T-helper 17 cell (primary cell): ENCODE data around the gene CDCP1. TPM values are rescaled to one million over a fixed set of nuclear protein-coding genes. Genes with fewer than 3 reads are reported as not detected.

ENCODE experiments used
- ATAC-seq: fragments of 150-1000 bp; cut with Tn5 transposase; 2 replicates; pipeline ENCODE4 v1.10.0; 2021; ENCODE audit warnings: mild to moderate bottlenecking, moderate library complexity
- DNase-seq, 3 donors: peaks; one replicate each; pipeline versions ENCODE4 v3.0.0 to v3.0.0-alpha.2; 2020 to 2021
- H3K9me3 ChIP-seq: one replicate; pipeline ENCODE4 v1.7.0; 2013; ENCODE audit warnings: low read length, mild to moderate bottlenecking; ENCODE audit not compliant: control insufficient read depth, poor library complexity, severe bottlenecking
- H3K27ac Mint-ChIP-seq: one replicate; pipeline ENCODE4 v1.8.0; 2022; ENCODE audit warnings: mild to moderate bottlenecking, moderate library complexity, mixed read lengths
- H3K27me3 Mint-ChIP-seq: one replicate; pipeline ENCODE4 v1.8.0; 2022; ENCODE audit warnings: mixed read lengths
- H3K36me3 Mint-ChIP-seq: one replicate; pipeline ENCODE4 v1.8.0; 2022; ENCODE audit warnings: low read depth, mixed read lengths
- H3K4me1 Mint-ChIP-seq: one replicate; pipeline ENCODE4 v1.8.0; 2022; ENCODE audit warnings: mild to moderate bottlenecking, mixed read lengths
- H3K4me3 Mint-ChIP-seq: one replicate; pipeline ENCODE4 v1.8.0; 2022; ENCODE audit warnings: mild to moderate bottlenecking, moderate library complexity, mixed read lengths
- total RNA-seq, 4 donors: library from RNA in 2 of 4; stranded (reverse) in 2 of 4; gene quantifications; one replicate each; pipeline ENCODE4 v1.2.3 and lab custom pipeline; 2022 to 2026

CDCP1 gene, protein sequence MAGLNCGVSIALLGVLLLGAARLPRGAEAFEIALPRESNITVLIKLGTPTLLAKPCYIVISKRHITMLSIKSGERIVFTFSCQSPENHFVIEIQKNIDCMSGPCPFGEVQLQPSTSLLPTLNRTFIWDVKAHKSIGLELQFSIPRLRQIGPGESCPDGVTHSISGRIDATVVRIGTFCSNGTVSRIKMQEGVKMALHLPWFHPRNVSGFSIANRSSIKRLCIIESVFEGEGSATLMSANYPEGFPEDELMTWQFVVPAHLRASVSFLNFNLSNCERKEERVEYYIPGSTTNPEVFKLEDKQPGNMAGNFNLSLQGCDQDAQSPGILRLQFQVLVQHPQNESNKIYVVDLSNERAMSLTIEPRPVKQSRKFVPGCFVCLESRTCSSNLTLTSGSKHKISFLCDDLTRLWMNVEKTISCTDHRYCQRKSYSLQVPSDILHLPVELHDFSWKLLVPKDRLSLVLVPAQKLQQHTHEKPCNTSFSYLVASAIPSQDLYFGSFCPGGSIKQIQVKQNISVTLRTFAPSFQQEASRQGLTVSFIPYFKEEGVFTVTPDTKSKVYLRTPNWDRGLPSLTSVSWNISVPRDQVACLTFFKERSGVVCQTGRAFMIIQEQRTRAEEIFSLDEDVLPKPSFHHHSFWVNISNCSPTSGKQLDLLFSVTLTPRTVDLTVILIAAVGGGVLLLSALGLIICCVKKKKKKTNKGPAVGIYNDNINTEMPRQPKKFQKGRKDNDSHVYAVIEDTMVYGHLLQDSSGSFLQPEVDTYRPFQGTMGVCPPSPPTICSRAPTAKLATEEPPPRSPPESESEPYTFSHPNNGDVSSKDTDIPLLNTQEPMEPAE
- under 1 TPM; 0.31 to 0.32 TPM for total RNA-seq
- total RNA-seq (lab: John Stamatoyannopoulos, UW) = 0.23 reads per million in 2 donors

DNA sequence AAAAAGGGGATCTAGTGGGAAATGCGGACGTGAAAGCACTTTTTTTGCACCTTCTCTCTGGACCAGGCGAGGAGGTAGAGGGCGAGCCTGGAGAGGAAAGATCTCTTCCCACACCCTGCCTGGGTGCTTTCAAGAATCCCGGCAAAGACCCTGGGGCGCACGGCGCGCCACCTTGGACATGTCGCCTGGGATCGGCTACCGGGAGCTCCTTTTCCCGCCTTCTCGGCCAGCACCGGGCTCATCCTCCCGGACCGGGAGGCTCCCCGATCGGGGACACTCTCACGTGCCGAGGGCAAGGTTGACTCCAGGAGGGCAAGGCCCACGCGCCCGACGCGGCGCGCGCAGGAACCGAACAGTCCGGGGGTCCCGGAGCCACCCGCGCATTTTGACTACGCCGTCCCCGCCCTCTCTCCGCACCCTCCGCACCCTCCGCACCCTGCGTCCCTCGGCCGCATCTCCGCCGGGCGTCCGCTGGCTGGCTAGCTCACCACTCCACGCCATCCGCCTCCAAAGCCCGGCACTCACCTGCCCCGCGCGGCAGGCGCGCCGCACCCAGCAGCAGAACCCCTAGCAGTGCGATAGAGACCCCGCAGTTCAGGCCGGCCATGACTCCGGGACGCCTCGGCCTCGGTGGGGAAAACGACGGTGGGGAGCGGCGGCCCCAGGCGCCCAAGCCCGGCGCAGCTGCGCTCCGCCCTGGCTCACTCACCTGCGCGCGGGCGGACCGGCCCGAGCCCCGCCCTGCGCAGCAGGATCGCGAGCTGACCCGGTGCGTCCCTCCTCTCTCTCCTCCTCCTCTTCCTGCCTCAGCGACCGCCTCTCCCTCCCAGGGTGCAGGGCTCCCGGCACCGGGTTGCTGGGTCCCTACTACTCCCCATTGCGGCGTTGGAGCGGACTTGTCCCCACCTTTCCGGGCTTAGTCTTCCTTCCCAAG lies at the start of gene CDCP1:
CDCP1 (minus strand) TSS at position 698 of the 934 bp plus-strand sequence; CDS start at position 607, 91 bp downstream.
- ATAC-seq (no peak), DNase-seq (no peak)
- peaks cover 42% of the 10 kb centered on the region for H3K27me3 Mint-ChIP-seq
- H3K4me3 Mint-ChIP-seq = peak within 1 kb of the TSS; percentile 89
- no peaks in the 10 kb centered on the region for H3K9me3 ChIP-seq
- peaks cover 8% of the 10 kb centered on the region for H3K4me1 Mint-ChIP-seq
- H3K36me3 Mint-ChIP-seq = peaks cover 6% of the 10 kb centered on the region
- no peak within 1 kb of the TSS for H3K27ac Mint-ChIP-seq

DNA sequence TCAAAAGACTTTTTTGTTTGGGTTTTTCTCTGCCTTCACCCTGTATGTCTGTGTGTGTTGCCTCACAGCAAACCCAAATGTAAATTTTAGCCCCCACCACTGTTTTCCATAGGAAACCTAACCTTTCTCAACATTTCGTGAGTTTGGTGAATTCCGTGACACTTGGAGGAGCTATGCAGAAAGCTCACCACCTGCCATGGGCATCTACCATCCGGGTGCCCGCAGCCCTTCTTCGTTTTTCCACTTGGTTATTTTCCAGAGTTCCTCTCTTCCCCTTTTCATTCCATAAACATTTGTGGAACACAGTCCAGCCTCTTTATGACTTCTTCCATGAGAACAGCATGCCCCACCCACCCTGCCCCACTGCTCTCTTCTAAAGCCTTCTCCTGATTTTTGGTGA lies 48.6 kb upstream of the CDCP1 start:
- Mint-ChIP-seq H3K4me3 (no peak overlapping the region), H3K27ac (no peak overlapping the region), H3K4me1 (peaks cover 7% of the 10 kb centered on the region), H3K27me3 (peaks cover 28% of the 10 kb centered on the region), H3K36me3 (peaks cover 2% of the 10 kb centered on the region)
- no peak for DNase-seq
- no peak for ATAC-seq
- H3K9me3 ChIP-seq = no peaks in the 10 kb centered on the region

DNA sequence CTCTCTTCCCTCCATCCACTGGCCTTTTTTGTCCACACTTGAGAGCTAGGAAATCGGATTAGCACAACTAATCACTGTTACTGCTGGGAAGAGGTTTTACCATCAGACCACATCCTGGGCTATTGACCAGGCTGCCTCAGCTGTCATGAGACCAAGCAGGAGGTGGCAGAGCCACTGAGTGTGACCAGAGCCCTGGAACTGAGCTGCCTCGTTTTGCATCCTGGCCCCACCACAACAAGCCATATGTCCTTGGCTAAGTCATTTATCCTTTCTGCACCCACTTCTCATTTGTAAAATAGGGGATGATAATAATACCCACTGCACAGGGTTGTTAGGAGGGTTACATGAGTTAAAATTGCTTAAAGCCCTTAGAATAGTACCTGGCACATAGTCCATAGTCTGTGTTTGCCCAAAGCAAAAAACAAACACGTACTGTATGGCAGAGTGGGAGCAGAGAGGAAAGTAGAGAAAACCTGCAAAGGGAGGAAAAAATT lies 45.8 kb upstream of the CDCP1 start:
- peaks cover 17% of the 10 kb centered on the region for H3K27me3 Mint-ChIP-seq

DNA sequence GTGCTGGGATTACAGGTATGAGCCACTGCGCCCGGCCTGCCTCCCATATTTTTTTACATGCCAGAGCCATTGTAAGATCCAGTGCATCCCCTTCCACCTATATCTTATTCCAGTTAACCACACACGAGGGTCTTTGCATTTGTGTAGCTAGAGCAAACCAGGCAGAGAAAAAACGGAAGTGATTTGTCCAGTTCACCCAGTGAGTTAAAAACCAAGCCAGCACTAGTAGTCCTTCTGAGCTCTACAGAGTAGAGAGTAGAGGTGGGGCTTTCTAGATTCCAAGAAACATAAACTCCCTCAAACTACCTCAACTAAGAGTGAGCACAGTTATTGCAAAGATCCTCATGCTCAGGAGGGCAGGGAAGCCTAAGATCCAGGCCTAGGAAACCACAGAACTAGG lies 45.2 kb upstream of the CDCP1 start:
- Mint-ChIP-seq H3K27me3 (peaks cover 21% of the 10 kb centered on the region), H3K36me3 (peaks cover 2% of the 10 kb centered on the region), H3K27ac (no peak overlapping the region), H3K4me3 (no peak overlapping the region), H3K4me1 (peaks cover 9% of the 10 kb centered on the region)
- ATAC-seq (no peak), DNase-seq (no peak)
- H3K9me3 ChIP-seq = no peaks in the 10 kb centered on the region

More for the DNA sequence above, 45.8 kb upstream of the CDCP1 start:
- Mint-ChIP-seq H3K27ac (no peak overlapping the region), H3K4me3 (no peak overlapping the region), H3K36me3 (peaks cover 2% of the 10 kb centered on the region), H3K4me1 (peaks cover 7% of the 10 kb centered on the region)
- no peaks in the 10 kb centered on the region for H3K9me3 ChIP-seq
- DNase-seq (no peak), ATAC-seq (no peak)

DNA sequence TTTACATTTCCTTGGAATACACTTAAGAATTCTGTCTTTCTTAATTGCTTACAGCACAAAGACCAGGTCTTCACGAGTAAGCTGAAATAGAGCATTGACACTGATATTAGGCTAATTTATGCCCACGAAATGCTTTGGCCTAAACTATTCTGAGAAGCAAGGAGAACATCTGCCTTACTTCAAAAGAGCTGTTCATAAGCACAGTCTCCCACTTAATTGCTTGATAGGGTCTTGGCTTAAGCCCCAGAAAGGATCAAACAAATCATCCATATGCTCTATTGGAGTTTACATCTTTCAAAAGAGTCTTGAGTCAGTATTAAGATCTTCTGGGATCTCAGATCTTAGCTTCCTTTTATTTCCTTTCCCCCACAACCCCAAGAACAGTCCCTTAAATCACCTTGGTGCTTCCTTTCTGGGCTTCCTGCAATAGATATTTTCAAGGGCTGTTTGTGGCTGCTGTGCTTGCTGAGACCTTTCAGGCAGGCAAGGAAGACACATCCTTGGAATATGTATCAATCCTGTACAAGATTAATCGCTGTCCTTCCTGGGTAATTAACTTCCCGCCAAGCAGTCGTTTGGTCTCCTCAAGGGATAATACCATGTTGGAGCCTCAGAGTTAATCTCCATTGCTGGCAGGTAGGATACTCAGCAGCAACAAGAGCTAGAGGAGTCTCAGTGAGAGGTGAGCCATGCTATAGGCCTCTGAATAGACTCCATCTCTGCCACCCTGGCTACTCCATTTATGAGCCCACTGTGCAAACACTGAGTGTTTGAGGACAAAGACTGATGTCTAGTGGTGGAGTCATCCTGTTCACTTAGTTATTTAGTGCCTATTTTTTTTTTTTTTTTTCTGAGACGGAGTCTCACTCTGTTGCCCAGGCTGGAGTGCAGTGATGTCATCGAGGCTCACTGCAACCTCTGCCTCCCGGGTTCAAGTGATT lies 42.8 kb upstream of the CDCP1 start:
- Mint-ChIP-seq H3K27ac (no peak overlapping the region), H3K27me3 (peaks cover 25% of the 10 kb centered on the region), H3K36me3 (no peaks in the 10 kb centered on the region), H3K4me1 (peaks cover 6% of the 10 kb centered on the region), H3K4me3 (no peak overlapping the region)
- no peak for DNase-seq
- H3K9me3 ChIP-seq = no peaks in the 10 kb centered on the region
- ATAC-seq = no peak

DNA sequence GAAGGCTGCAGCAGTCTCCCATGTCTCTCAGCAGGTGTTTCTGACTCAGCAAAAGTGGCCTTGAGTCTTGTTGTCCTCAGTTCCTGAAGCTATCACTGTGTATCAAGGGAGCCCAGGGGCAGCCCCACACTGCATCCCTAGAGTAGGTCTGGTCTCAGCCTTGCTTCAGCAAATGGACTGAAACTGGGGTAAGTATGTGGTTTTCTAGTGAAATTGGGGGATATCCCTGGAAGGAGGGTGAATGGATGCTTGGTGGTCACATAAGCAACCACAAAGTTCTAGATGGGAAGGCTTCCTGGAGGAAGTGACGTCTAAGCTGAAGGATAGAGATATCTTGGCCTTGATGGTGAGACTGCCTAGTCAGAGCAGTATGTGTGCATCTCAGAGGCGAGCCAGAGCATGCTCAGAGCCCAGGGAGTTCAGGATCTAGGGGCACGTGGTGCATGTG lies 41.5 kb upstream of the CDCP1 start:
- no peak overlapping the region for H3K4me3 Mint-ChIP-seq
- DNase-seq = no peak
- peaks cover 9% of the 10 kb centered on the region for H3K4me1 Mint-ChIP-seq
- peaks cover 25% of the 10 kb centered on the region for H3K27me3 Mint-ChIP-seq
- no peaks in the 10 kb centered on the region for H3K9me3 ChIP-seq
- no peak overlapping the region for H3K27ac Mint-ChIP-seq
- no peaks in the 10 kb centered on the region for H3K36me3 Mint-ChIP-seq
- ATAC-seq = no peak

DNA sequence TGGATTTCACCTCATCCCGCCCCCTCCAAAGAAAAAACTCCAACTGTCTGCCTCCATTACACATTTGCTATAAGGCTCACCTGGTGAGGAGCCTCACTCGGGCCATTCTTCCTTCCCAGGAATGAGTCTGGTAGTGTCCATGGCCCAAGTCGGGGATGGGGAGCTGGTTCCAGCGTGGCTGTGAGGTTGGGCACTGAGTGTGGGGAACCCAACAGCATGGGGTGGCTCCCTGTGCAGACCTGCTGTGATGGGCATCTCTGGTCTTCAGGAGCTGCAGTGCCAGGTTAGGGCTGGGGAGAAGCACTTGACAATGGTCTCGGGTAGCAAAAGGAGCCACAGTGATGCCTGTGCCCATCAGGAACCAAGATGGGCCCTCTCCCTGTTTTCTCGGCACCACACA lies 40.7 kb upstream of the CDCP1 start:
- H3K36me3 Mint-ChIP-seq = no peaks in the 10 kb centered on the region
- peaks cover 7% of the 10 kb centered on the region for H3K4me1 Mint-ChIP-seq
- H3K27me3 Mint-ChIP-seq = peaks cover 25% of the 10 kb centered on the region
- ATAC-seq = no peak
- DNase-seq = no peak
- H3K4me3 Mint-ChIP-seq = no peak overlapping the region
- peak overlapping the region; percentile 8 for H3K27ac Mint-ChIP-seq
- H3K9me3 ChIP-seq = no peaks in the 10 kb centered on the region

DNA sequence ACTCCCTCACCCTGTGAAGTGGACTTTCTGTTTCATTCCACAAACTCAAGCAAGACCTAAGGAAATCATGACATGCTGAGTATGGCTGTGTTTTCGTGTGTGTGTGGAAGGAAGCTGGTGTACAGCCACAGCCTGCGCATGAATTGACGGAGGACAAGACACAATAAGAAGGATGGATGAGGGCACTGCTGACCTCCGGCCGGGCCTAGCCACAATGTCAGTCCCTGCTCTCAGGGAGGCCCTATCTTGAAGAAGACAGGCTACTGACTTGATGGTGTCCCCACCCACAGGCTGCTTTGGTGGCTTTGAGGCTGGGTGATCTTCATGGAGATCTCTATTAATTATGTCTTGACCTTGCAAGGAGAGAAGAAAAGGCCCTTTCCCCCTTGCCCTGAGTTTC lies 39.3 kb upstream of the CDCP1 start:
- Mint-ChIP-seq H3K4me3 (no peak overlapping the region), H3K27ac (peak overlapping the region; percentile 37), H3K36me3 (no peaks in the 10 kb centered on the region), H3K27me3 (peaks cover 27% of the 10 kb centered on the region), H3K4me1 (peaks cover 7% of the 10 kb centered on the region)
- ATAC-seq (no peak), DNase-seq (no peak)
- H3K9me3 ChIP-seq = no peaks in the 10 kb centered on the region

DNA sequence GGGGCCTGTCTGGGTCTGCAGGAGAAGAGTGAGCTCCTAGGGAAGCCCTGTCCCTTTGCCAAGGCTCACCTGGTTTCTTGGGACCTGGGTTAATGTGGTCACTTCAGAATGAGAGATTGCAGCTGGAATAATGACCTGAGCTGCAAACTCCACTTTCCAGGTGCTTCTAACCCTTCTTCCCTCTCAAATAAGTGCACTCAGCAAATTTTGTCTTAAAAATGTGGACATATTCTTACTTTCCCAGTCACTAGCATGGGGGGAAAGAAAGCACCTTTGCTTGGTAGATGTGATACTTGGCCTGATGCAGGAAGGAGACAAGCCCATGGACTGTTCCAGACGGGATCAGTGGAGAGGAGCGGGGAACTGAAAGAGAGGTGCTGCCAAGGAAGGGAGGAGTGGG lies 38.9 kb upstream of the CDCP1 start:
- peak overlapping the region; percentile 37 for H3K27ac Mint-ChIP-seq
- H3K36me3 Mint-ChIP-seq = no peaks in the 10 kb centered on the region
- H3K4me3 Mint-ChIP-seq = no peak overlapping the region
- no peak for ATAC-seq
- H3K9me3 ChIP-seq = no peaks in the 10 kb centered on the region
- peaks cover 7% of the 10 kb centered on the region for H3K4me1 Mint-ChIP-seq
- peaks cover 31% of the 10 kb centered on the region for H3K27me3 Mint-ChIP-seq
- DNase-seq = no peak

DNA sequence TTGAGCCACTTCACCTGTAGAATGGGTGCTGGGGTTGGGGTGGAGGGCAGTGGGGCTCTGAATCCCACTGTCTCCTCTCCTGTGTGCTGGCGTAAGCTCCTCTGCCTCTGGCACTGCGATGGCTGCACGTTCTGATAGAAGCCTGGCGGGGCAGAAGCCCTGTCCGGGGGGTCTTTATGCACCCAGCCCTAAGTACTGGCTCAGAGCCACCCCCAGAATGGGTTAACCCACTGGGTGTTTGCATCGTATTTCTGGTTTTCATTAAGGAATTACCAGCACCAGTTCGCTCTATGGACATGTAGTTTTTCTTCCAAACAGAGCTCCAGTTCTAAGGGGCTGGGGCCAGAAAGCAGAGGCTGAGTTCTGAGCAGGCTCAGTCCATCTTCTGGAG lies 37.7 kb upstream of the CDCP1 start:
- Mint-ChIP-seq H3K4me1 (peaks cover 7% of the 10 kb centered on the region), H3K4me3 (no peak overlapping the region), H3K36me3 (no peaks in the 10 kb centered on the region), H3K27me3 (peaks cover 38% of the 10 kb centered on the region), H3K27ac (no peak overlapping the region)
- no peak for ATAC-seq
- DNase-seq = no peak
- H3K9me3 ChIP-seq = no peaks in the 10 kb centered on the region

DNA sequence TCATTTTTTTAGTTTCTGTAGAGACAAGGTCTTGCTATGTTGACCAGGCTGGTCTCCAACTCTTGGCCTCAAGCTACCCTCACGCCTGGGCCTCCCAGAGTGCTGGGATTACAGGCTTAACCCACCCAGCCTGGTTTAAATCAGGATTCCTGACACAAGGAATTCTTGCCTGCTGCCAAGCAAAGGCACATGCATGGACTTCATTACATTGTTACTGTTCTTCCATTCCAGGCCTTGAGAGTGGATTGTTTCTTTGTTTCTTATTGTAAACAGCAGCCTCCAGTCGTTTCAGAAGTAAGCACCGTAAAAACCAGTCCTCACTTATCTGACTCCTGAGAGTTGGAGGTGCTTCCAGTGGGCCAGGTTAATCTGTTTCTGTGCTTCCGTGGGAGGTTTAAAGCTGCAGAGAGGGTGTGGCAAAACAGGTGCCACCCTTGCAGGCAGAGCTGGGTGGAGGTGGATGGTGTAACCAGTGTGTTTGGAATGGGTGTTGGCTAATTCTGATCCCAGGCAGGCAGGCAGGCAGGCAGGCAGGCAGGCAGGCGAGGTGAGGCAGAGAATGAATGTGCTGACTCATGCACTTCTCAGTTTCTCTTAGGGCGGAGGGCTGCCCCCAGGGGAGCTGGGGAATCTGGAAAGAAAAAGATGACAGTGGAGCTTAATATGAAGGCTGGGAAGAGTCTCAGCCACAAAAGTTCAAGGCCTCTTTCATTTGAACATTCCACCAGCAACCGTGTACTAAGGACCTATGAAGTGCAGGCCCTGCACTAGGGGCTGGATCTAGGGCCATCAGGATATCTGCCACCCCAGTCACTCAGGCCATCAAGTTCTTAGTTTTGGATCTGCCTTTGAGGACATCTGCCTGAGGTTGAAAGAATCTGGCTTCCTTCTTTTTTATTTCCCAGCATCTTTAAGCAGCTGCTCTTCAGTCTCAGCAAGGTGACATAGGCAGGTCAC lies 37.0 kb upstream of the CDCP1 start:
- ATAC-seq (no peak), DNase-seq (no peak)
- H3K36me3 Mint-ChIP-seq = no peaks in the 10 kb centered on the region
- peaks cover 45% of the 10 kb centered on the region for H3K27me3 Mint-ChIP-seq
- H3K4me1 Mint-ChIP-seq = peaks cover 7% of the 10 kb centered on the region
- H3K27ac Mint-ChIP-seq = no peak overlapping the region
- no peak overlapping the region for H3K4me3 Mint-ChIP-seq
- H3K9me3 ChIP-seq = no peaks in the 10 kb centered on the region
